ENCODE data around the gene MYH6.
"Not testable (repeated sequence)": the region's sequence is repeated elsewhere in the genome, so short reads cannot be mapped to it uniquely, and the experiment has no call there.

Gene MYH6

DNA sequence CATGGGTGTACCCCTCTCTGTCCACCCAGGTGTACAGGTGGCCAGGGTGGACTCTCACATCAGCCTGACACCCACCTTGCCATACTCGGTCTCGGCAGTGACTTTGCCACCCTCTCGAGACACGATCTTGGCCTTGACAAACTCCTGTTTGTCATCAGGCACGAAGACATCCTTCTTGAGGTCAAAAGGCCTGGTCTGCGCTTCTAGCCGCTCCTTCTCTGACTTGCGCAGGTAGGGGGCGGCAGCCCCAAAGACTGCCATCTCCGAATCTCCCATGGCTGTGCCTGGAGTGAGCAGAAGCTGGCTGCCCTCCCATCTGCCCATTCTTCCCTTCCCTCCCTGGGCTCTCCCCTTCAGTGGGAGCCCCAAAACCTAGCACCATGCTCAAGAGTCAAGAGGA lies 25.4 kb upstream of the MYH6 start:
- no peak overlapping the region for H3K27ac ChIP-seq (ENCODE audit: low read depth, low read length)
- no peaks in the 10 kb centered on the region for H3K36me3 ChIP-seq (ENCODE audit: insufficient read depth, low read length)
- no peaks in the 10 kb centered on the region for H3K27me3 ChIP-seq (ENCODE audit: control insufficient read depth in 1 of 2, insufficient read depth in 2 of 2, low read length in 2 of 2)
- H3K4me3 ChIP-seq (ENCODE audit: low read depth in 1 of 2, low read length in 2 of 2): no peak overlapping the region
- no peak overlapping the region for H3K9ac ChIP-seq (ENCODE audit: low read length)
- peaks cover 8% of the 10 kb centered on the region for H3K4me1 ChIP-seq (ENCODE audit: insufficient read depth, low read length)
- no peaks in the 10 kb centered on the region for H3K9me3 ChIP-seq (ENCODE audit: low read length)

- no peaks in the 10 kb centered on the region for H3K27me3 ChIP-seq (ENCODE audit: control insufficient read depth in 1 of 2, insufficient read depth in 2 of 2, low read length in 2 of 2)
- H3K9ac ChIP-seq (ENCODE audit: low read length): no peak overlapping the region
- H3K9me3 ChIP-seq (ENCODE audit: low read length): no peaks in the 10 kb centered on the region
- no peak overlapping the region for H3K4me3 ChIP-seq (ENCODE audit: low read depth in 1 of 2, low read length in 2 of 2)
- no peaks in the 10 kb centered on the region for H3K36me3 ChIP-seq (ENCODE audit: insufficient read depth, low read length)
- H3K27ac ChIP-seq (ENCODE audit: low read depth, low read length): no peak overlapping the region
- peaks cover 4% of the 10 kb centered on the region for H3K4me1 ChIP-seq (ENCODE audit: insufficient read depth, low read length)
These were observed 24.9 kb upstream of the MYH6 start for GRCh38 chr14:23432946-23433345.

- H3K4me3 ChIP-seq (ENCODE audit: low read depth in 1 of 2, low read length in 2 of 2): no peak overlapping the region
- no peaks in the 10 kb centered on the region for H3K9me3 ChIP-seq (ENCODE audit: low read length)
- H3K27me3 ChIP-seq (ENCODE audit: control insufficient read depth in 1 of 2, insufficient read depth in 2 of 2, low read length in 2 of 2): no peaks in the 10 kb centered on the region
- H3K36me3 ChIP-seq (ENCODE audit: insufficient read depth, low read length): no peaks in the 10 kb centered on the region
- H3K9ac ChIP-seq (ENCODE audit: low read length): no peak overlapping the region
- no peaks in the 10 kb centered on the region for H3K4me1 ChIP-seq (ENCODE audit: insufficient read depth, low read length)
- H3K27ac ChIP-seq (ENCODE audit: low read depth, low read length): no peak overlapping the region
These were observed 24.2 kb upstream of the MYH6 start for GRCh38 chr14:23432102-23432925.

- H3K4me3 ChIP-seq (ENCODE audit: low read depth in 1 of 2, low read length in 2 of 2): no peak overlapping the region
- H3K4me1 ChIP-seq (ENCODE audit: insufficient read depth, low read length): no peaks in the 10 kb centered on the region
- H3K27me3 ChIP-seq (ENCODE audit: control insufficient read depth in 1 of 2, insufficient read depth in 2 of 2, low read length in 2 of 2): no peaks in the 10 kb centered on the region
- H3K9ac ChIP-seq (ENCODE audit: low read length): no peak overlapping the region
- H3K9me3 ChIP-seq (ENCODE audit: low read length): no peaks in the 10 kb centered on the region
- no peaks in the 10 kb centered on the region for H3K36me3 ChIP-seq (ENCODE audit: insufficient read depth, low read length)
- H3K27ac ChIP-seq (ENCODE audit: low read depth, low read length): no peak overlapping the region
These were observed 23.4 kb upstream of the MYH6 start for GRCh38 chr14:23431486-23431885.

- no peaks in the 10 kb centered on the region for H3K36me3 ChIP-seq (ENCODE audit: insufficient read depth, low read length)
- no peak overlapping the region for H3K27ac ChIP-seq (ENCODE audit: low read depth, low read length)
- H3K9me3 ChIP-seq (ENCODE audit: low read length): no peaks in the 10 kb centered on the region
- no peaks in the 10 kb centered on the region for H3K4me1 ChIP-seq (ENCODE audit: insufficient read depth, low read length)
- no peak overlapping the region for H3K9ac ChIP-seq (ENCODE audit: low read length)
- no peaks in the 10 kb centered on the region for H3K27me3 ChIP-seq (ENCODE audit: control insufficient read depth in 1 of 2, insufficient read depth in 2 of 2, low read length in 2 of 2)
- H3K4me3 ChIP-seq (ENCODE audit: low read depth in 1 of 2, low read length in 2 of 2): no peak overlapping the region
These were observed 22.6 kb upstream of the MYH6 start for GRCh38 chr14:23430723-23431085.

DNA sequence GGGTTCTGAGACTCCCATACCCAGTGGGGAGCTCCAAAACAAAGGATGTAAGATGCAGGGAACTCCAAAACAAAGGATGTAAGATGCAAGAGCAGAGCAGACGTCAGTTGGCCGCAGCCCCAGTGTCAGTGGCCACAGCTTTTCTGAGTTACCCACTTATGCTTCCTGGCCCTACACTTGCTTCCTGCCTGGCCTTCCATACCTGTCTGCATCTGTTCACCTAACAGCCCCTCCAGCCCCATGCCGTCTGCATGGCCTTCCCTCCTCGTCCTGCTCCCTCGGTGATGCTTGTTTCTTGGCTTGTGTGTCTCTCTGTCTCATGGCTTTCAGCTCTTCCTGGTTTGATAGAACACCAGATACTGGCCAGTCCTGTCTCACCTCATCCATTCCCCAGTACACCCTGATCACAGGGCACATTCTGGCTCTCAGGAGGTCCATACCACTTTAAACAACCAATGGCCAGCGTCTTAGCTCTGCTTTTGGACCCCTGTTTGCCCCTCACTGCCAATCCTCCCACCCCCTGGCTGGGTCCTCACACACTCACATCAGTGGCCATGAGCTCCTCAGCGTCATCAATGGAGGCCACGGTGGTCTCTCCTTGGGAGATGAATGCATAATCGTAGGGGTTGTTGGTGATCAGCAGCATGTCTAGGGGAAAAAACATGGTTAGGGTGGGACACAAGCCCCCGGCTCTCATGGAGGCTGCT lies 22.1 kb upstream of the MYH6 start:
- Histone ChIP-seq H3K27me3 (ENCODE audit: control insufficient read depth in 1 of 2, insufficient read depth in 2 of 2, low read length in 2 of 2) (no peaks in the 10 kb centered on the region), H3K9ac (ENCODE audit: low read length) (no peak overlapping the region), H3K4me3 (ENCODE audit: low read depth in 1 of 2, low read length in 2 of 2) (no peak overlapping the region), H3K27ac (ENCODE audit: low read depth, low read length) (no peak overlapping the region), H3K9me3 (ENCODE audit: low read length) (no peaks in the 10 kb centered on the region), H3K4me1 (ENCODE audit: insufficient read depth, low read length) (no peaks in the 10 kb centered on the region), H3K36me3 (ENCODE audit: insufficient read depth, low read length) (no peaks in the 10 kb centered on the region)

DNA sequence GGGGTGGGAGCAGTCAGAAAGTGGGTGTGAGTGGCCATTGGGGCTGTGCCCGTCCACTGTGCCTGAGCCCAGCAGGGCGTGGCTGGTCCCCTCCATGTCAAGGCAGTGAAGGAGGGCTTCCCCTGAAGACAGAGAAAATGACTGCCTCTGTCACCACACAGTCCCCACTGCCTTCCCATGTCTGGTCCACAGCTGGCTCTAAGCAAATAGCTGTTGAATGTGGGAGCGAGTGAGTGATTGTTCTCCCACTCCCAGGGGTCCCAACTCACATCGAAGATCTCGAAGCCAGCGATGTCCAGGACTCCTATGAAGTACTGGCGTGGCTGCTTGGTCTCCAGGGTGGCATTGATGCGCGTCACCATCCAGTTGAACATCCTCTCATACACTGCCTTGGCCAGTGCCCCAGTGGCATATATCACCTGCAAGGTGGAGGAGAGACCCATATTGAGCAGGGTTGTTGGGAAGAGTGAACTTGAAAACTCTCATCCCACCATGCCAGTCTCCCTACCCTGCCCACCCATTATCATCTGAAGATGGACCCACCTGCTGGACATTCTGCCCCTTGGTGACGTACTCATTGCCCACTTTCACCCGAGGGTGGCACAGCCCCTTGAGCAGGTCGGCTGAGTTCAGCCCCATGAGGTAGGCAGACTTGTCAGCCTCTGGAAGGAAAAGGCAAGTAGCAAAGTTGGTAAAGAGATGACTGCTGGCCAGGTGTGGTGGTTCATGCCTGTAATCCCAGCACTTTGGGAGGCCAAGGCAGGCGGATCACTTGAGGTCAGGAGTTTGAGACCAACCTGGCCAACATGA lies 20.8 kb upstream of the MYH6 start:
- Histone ChIP-seq H3K9ac (ENCODE audit: low read length) (no peak overlapping the region), H3K36me3 (ENCODE audit: insufficient read depth, low read length) (no peaks in the 10 kb centered on the region), H3K4me1 (ENCODE audit: insufficient read depth, low read length) (no peaks in the 10 kb centered on the region), H3K27ac (ENCODE audit: low read depth, low read length) (no peak overlapping the region), H3K4me3 (ENCODE audit: low read depth in 1 of 2, low read length in 2 of 2) (no peak overlapping the region), H3K27me3 (ENCODE audit: control insufficient read depth in 1 of 2, insufficient read depth in 2 of 2, low read length in 2 of 2) (no peaks in the 10 kb centered on the region), H3K9me3 (ENCODE audit: low read length) (no peaks in the 10 kb centered on the region)

DNA sequence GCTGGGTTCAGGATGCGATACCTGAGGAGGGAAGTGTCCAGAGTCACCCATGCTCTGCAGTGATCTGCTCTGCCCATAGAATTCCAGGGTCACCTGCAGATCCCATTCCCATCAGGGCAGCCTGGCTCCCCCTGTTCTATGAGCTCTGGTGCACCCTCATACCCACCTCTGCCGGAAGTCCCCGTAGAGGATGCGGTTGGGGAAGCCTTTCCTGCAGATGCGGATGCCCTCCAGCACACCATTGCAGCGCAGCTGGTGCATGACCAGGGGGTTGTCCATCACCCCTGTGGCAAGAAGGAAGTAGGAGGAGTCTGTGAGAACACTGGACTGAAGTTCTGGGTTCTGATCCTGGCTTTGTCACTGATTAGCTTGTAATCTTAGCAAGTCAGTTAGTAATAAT lies 17.7 kb upstream of the MYH6 start:
- not testable (repeated sequence) for H3K27me3 ChIP-seq (ENCODE audit: control insufficient read depth in 1 of 2, insufficient read depth in 2 of 2, low read length in 2 of 2); H3K36me3 ChIP-seq (ENCODE audit: insufficient read depth, low read length); H3K4me1 ChIP-seq (ENCODE audit: insufficient read depth, low read length); H3K4me3 ChIP-seq (ENCODE audit: low read depth in 1 of 2, low read length in 2 of 2); H3K9ac ChIP-seq (ENCODE audit: low read length); H3K9me3 ChIP-seq (ENCODE audit: low read length); H3K27ac ChIP-seq (ENCODE audit: low read depth, low read length)

DNA sequence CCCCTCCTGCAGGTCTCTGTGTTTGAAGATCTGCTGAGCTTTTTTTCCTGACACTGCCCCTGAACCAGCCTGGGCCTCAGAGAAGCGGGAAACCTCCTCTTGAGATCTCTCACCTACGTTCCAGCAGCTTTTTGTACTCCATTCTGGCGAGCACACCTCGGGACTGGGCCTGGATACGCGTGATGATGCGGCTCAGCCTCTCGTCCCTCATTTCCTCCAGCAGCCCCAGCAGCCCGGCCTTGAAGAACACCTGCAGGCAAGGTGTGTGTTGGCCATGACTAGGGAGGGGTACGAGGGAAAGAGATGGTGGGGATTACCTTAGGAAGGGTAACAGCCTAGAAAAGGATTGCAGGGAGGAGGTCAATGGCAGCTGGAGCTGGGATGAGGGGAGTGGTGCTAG lies 17.1 kb upstream of the MYH6 start:
- H3K9ac ChIP-seq (ENCODE audit: low read length): no peak overlapping the region

GRCh38 chr14:23423657-23424056 lies 15.6 kb upstream of the MYH6 start:
- no peaks in the 10 kb centered on the region for H3K9me3 ChIP-seq (ENCODE audit: low read length)
- H3K36me3 ChIP-seq (ENCODE audit: insufficient read depth, low read length): no peaks in the 10 kb centered on the region
- no peaks in the 10 kb centered on the region for H3K27me3 ChIP-seq (ENCODE audit: control insufficient read depth in 1 of 2, insufficient read depth in 2 of 2, low read length in 2 of 2)
- H3K4me3 ChIP-seq (ENCODE audit: low read depth in 1 of 2, low read length in 2 of 2): no peak overlapping the region
- no peaks in the 10 kb centered on the region for H3K4me1 ChIP-seq (ENCODE audit: insufficient read depth, low read length)
- H3K9ac ChIP-seq (ENCODE audit: low read length): no peak overlapping the region
- no peak overlapping the region for H3K27ac ChIP-seq (ENCODE audit: low read depth, low read length)

More for the DNA sequence above, 17.1 kb upstream of the MYH6 start:
- Histone ChIP-seq H3K4me1 (ENCODE audit: insufficient read depth, low read length) (no peaks in the 10 kb centered on the region), H3K9me3 (ENCODE audit: low read length) (no peaks in the 10 kb centered on the region), H3K27ac (ENCODE audit: low read depth, low read length) (no peak overlapping the region), H3K27me3 (ENCODE audit: control insufficient read depth in 1 of 2, insufficient read depth in 2 of 2, low read length in 2 of 2) (no peaks in the 10 kb centered on the region), H3K4me3 (ENCODE audit: low read depth in 1 of 2, low read length in 2 of 2) (no peak overlapping the region), H3K36me3 (ENCODE audit: insufficient read depth, low read length) (no peaks in the 10 kb centered on the region)

- Histone ChIP-seq H3K27ac (ENCODE audit: low read depth, low read length) (no peak overlapping the region), H3K9ac (ENCODE audit: low read length) (no peak overlapping the region), H3K9me3 (ENCODE audit: low read length) (no peaks in the 10 kb centered on the region), H3K27me3 (ENCODE audit: control insufficient read depth in 1 of 2, insufficient read depth in 2 of 2, low read length in 2 of 2) (no peaks in the 10 kb centered on the region), H3K4me3 (ENCODE audit: low read depth in 1 of 2, low read length in 2 of 2) (no peak overlapping the region), H3K4me1 (ENCODE audit: insufficient read depth, low read length) (no peaks in the 10 kb centered on the region), H3K36me3 (ENCODE audit: insufficient read depth, low read length) (no peaks in the 10 kb centered on the region)
These were observed 13.5 kb upstream of the MYH6 start for GRCh38 chr14:23421594-23421993.
